ENCODE measurements around the gene MYDGF. TPM values are rescaled to one million over a fixed set of nuclear protein-coding genes. Genes with fewer than 3 reads are reported as not detected.
A peak's percentile ranks its signal among the peaks of the same experiment; 100 is the strongest.

Gene MYDGF
- total and polyA plus RNA-seq, 2 of the 13 experiments (the other 11 are each of a cell fraction or from before 2014, with no cell fraction given): 116 to 198 TPM

DNA sequence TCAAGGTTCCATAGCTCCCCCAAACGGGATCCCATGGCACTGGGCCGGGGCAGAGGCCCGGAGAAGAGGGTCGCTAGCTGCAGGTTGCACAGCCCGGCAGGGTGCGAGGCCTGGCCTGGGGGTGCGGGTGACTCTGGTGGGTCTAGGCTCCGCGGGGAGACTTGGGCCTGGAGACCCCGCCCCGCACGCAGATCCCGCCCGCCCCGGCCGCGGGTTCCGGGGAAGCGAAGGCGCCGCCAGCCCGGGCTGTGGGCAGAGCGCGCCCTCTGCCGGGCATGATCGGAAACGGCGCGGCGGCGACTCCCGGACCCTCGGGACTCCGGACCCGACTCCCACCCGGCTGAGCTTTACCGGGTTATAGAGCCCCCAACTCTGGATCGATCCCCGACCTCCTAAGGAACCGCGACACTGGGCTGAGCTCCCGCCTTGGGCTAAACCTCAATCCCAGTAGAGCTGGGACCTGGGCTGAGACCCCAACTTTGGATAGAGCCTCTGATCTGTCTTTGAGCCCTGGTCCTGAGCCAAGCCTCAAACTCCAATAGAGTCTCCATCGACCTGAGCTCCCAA lies 33.9 kb downstream of the MYDGF start (continued):
- TF ChIP-seq ZNF770 (CRISPR knock-in tag; IDR thresholded peaks at IDR 0.05) (no peak), ARID2 (CRISPR knock-in tag; IDR thresholded peaks at IDR 0.05; ENCODE audit: borderline replicate concordance) (no peak), FOXO4 (CRISPR knock-in tag; conservative IDR thresholded peaks at IDR 0.05) (no peak), GABPA (IDR thresholded peaks at IDR 0.05; ENCODE audit: low read depth, low read length) (no peak), GABPA (CRISPR knock-in tag; IDR thresholded peaks at IDR 0.05; ENCODE audit: low read depth) (no peak), SOX6 (IDR thresholded peaks at IDR 0.05) (no peak), SOX6 (CRISPR knock-in tag; IDR thresholded peaks at IDR 0.05) (peak; percentile 27; the same call in 1 of the 2 replicates), ZNF557 (CRISPR knock-in tag; IDR thresholded peaks at IDR 0.05) (no peak), ZNF558 (CRISPR knock-in tag; IDR thresholded peaks at IDR 0.05; ENCODE audit: borderline replicate concordance) (no peak), MXI1 (IDR thresholded peaks at IDR 0.05; ENCODE audit: borderline replicate concordance, low read depth, low read length) (no peak; the same call in 2 of the 3 replicates), HNRNPLL (IDR thresholded peaks at IDR 0.05; ENCODE audit: low read depth, low read length, poor library complexity, severe bottlenecking) (peak; percentile 50), NAIF1 (CRISPR knock-in tag; IDR thresholded peaks at IDR 0.05; ENCODE audit: borderline replicate concordance) (no peak), PAWR (CRISPR knock-in tag; IDR thresholded peaks at IDR 0.05; ENCODE audit: borderline replicate concordance) (no peak), ZNF512B (CRISPR knock-in tag; IDR thresholded peaks at IDR 0.05; ENCODE audit: borderline replicate concordance) (no peak), ZNF484 (CRISPR knock-in tag; IDR thresholded peaks at IDR 0.05; ENCODE audit: borderline replicate concordance, low read depth) (no peak), SP2 (CRISPR knock-in tag; IDR thresholded peaks at IDR 0.05) (no peak), SRSF9 (IDR thresholded peaks at IDR 0.05; ENCODE audit: borderline replicate concordance, insufficient read depth, low read depth, low read length, poor library complexity, severe bottlenecking) (no peak), KLF15 (CRISPR knock-in tag; IDR thresholded peaks at IDR 0.05; ENCODE audit: borderline replicate concordance) (no peak), ZNF598 (CRISPR knock-in tag; IDR thresholded peaks at IDR 0.05; ENCODE audit: borderline replicate concordance) (no peak), SNRNP70 (IDR thresholded peaks at IDR 0.05; ENCODE audit: low read depth, low read length) (no peak), SMAD3 (CRISPR knock-in tag; IDR thresholded peaks at IDR 0.05) (no peak), SP5 (CRISPR knock-in tag; IDR thresholded peaks at IDR 0.05; ENCODE audit: borderline replicate concordance, low read depth) (peak; percentile 28; the same call in 1 of the 2 replicates), DRAP1 (CRISPR knock-in tag; IDR thresholded peaks at IDR 0.05) (no peak), TCF7 (IDR thresholded peaks at IDR 0.05; ENCODE audit: low read depth) (no peak), ZNF225 (CRISPR knock-in tag; IDR thresholded peaks at IDR 0.05) (no peak)

All from HepG2 (cell line).